Astrocyte (in vitro differentiated cells and primary cell): ENCODE data around the gene NISCH. TPM values are rescaled to one million over a fixed set of nuclear protein-coding genes. Genes with fewer than 3 reads are reported as not detected.

ENCODE experiments used
- DNase-seq: peaks from one replicate; pipeline ENCODE4 v3.0.0-alpha.2; 2010; ENCODE audit warnings: low read depth
- FAIRE-seq: peaks from 2 replicates; lab custom pipeline; 2011; peaks lifted over from hg19 to GRCh38; lab: Jason Lieb, UNC
- H2AFZ ChIP-seq: 2 replicates; pipeline ENCODE4 v1.6.0; 2012; ENCODE audit warnings: low read depth, low read length, inconsistent platforms
- H3K27ac ChIP-seq: 2 replicates; pipeline ENCODE4 v1.5.1; 2011; ENCODE audit warnings: low read depth, low read length, inconsistent platforms
- H3K27me3 ChIP-seq: 2 replicates; pipeline ENCODE4 v1.6.0; 2011; ENCODE audit warnings: low read length, inconsistent platforms; ENCODE audit not compliant: insufficient read depth
- H3K36me3 ChIP-seq: 2 replicates; pipeline ENCODE4 v1.5.1; 2011; ENCODE audit warnings: low read length, inconsistent platforms; ENCODE audit not compliant: insufficient read depth
- H3K4me1 ChIP-seq: 2 replicates; pipeline ENCODE4 v1.5.1; 2011; ENCODE audit warnings: low read length, inconsistent platforms; ENCODE audit not compliant: insufficient read depth
- H3K4me2 ChIP-seq: 2 replicates; pipeline ENCODE4 v1.6.0; 2012; ENCODE audit warnings: low read length, inconsistent platforms
- H3K4me3 ChIP-seq: 2 replicates; pipeline ENCODE4 v1.5.1; 2011; ENCODE audit warnings: low read depth, mild to moderate bottlenecking, low read length, inconsistent platforms; ENCODE audit not compliant: insufficient read depth
- H3K79me2 ChIP-seq: 2 replicates; pipeline ENCODE4 v1.6.0; 2012; ENCODE audit warnings: mild to moderate bottlenecking, low read length, inconsistent platforms; ENCODE audit not compliant: insufficient read depth
- H3K9ac ChIP-seq: 2 replicates; pipeline ENCODE4 v1.6.0; 2012; ENCODE audit warnings: mild to moderate bottlenecking, low read length, inconsistent platforms
- H3K9me3 ChIP-seq: 2 replicates; pipeline ENCODE4 v1.5.1; 2012; ENCODE audit warnings: low read depth, mild to moderate bottlenecking, low read length, inconsistent platforms; ENCODE audit not compliant: insufficient read depth
- H4K20me1 ChIP-seq: 2 replicates; pipeline ENCODE4 v1.6.0; 2012; ENCODE audit warnings: low read length, inconsistent platforms; ENCODE audit not compliant: insufficient read depth
- H3K27ac Mint-ChIP-seq: one replicate; pipeline ENCODE4 v1.8.0; 2021; ENCODE audit warnings: mild to moderate bottlenecking, mixed read lengths; ENCODE audit not compliant: unreplicated experiment
- H3K27me3 Mint-ChIP-seq: one replicate; pipeline ENCODE4 v1.8.0; 2021; ENCODE audit warnings: low read depth, mixed read lengths; ENCODE audit not compliant: unreplicated experiment
- H3K36me3 Mint-ChIP-seq: one replicate; pipeline ENCODE4 v1.8.0; 2021; ENCODE audit warnings: low read depth, mixed read lengths; ENCODE audit not compliant: unreplicated experiment
- H3K4me1 Mint-ChIP-seq: one replicate; pipeline ENCODE4 v1.8.0; 2021; ENCODE audit warnings: low read depth, mixed read lengths; ENCODE audit not compliant: unreplicated experiment
- H3K4me3 Mint-ChIP-seq: one replicate; pipeline ENCODE4 v1.8.0; 2021; ENCODE audit warnings: mild to moderate bottlenecking, moderate library complexity, mixed read lengths; ENCODE audit not compliant: unreplicated experiment
- H3K9me3 Mint-ChIP-seq: one replicate; pipeline ENCODE4 v1.8.0; 2021; ENCODE audit warnings: mild to moderate bottlenecking, mixed read lengths; ENCODE audit not compliant: unreplicated experiment
- CTCF ChIP-seq: IDR thresholded peaks from 2 replicates; pipeline ENCODE4 v1.5.1; 2011; ENCODE audit warnings: low read depth, mild to moderate bottlenecking, inconsistent platforms, low read length, moderate library complexity; ENCODE audit not compliant: insufficient read depth
- EZH2 ChIP-seq: IDR thresholded peaks from 2 replicates; pipeline ENCODE4 v1.6.1; 2012; ENCODE audit warnings: mild to moderate bottlenecking, low read length, inconsistent platforms; ENCODE audit not compliant: insufficient read depth
- total RNA-seq: library from RNA; stranded (reverse); gene quantifications from 2 replicates; pipeline ENCODE4 v1.2.1, GENCODE V29; 2021

The NISCH gene
- total RNA-seq, 1 donor from 2014 or later, result 118 TPM

- Mint-ChIP-seq H3K36me3 (no peaks in the 10 kb centered on the region), H3K9me3 (no peaks in the 10 kb centered on the region), H3K4me3 (no peak overlapping the region), H3K27ac (no peak overlapping the region), H3K4me1 (peaks cover 4% of the 10 kb centered on the region), H3K27me3 (peaks cover 19% of the 10 kb centered on the region)
- Histone ChIP-seq H3K27ac (no peak overlapping the region), H3K27me3 (peaks cover 3% of the 10 kb centered on the region), H3K9me3 (no peaks in the 10 kb centered on the region), H3K4me3 (no peak overlapping the region), H3K4me2 (no peak overlapping the region), H3K9ac (no peak overlapping the region), H3K36me3 (no peaks in the 10 kb centered on the region), H2AFZ (peak overlapping the region; percentile 23), H3K79me2 (no peaks in the 10 kb centered on the region), H4K20me1 (no peaks in the 10 kb centered on the region), H3K4me1 (peaks cover 5% of the 10 kb centered on the region)
- DNase-seq (peak; percentile 36), FAIRE-seq (no peak)
- no peak for TF ChIP-seq CTCF
- TF ChIP-seq EZH2, result no peak
Observed at GRCh38 chr3:52429779-52430415, 25.5 kb upstream of the NISCH start.

- Mint-ChIP-seq H3K27me3 (peaks cover 19% of the 10 kb centered on the region), H3K4me1 (peaks cover 4% of the 10 kb centered on the region), H3K9me3 (no peaks in the 10 kb centered on the region), H3K36me3 (no peaks in the 10 kb centered on the region), H3K4me3 (no peak overlapping the region), H3K27ac (no peak overlapping the region)
- no peak overlapping the region for H3K27ac ChIP-seq
- no peak for FAIRE-seq
- peaks cover 3% of the 10 kb centered on the region for H3K27me3 ChIP-seq
- H3K4me2 ChIP-seq, result no peak overlapping the region
- H3K79me2 ChIP-seq, result no peaks in the 10 kb centered on the region
- H2AFZ ChIP-seq, result no peak overlapping the region
- no peaks in the 10 kb centered on the region for H3K9me3 ChIP-seq
- H4K20me1 ChIP-seq, result no peaks in the 10 kb centered on the region
- DNase-seq, result no peak
- no peak overlapping the region for H3K4me3 ChIP-seq
- no peaks in the 10 kb centered on the region for H3K36me3 ChIP-seq
- H3K4me1 ChIP-seq, result peaks cover 5% of the 10 kb centered on the region
- TF ChIP-seq EZH2 (no peak), CTCF (no peak)
- H3K9ac ChIP-seq, result no peak overlapping the region
Observed at GRCh38 chr3:52430416-52430810, 25.0 kb upstream of the NISCH start.
